Transverse colon (tissue), 4 donors: ENCODE measurements around the gene ADAM22. TPM values are rescaled to one million over a fixed set of nuclear protein-coding genes. Genes with fewer than 3 reads are reported as not detected.
A peak's percentile ranks its signal among the peaks of the same experiment; 100 is the strongest.

Experiments
- DNase-seq: peaks from one replicate; pipeline ENCODE4 v3.0.0-alpha.2; 2019
- H3K27ac ChIP-seq, 4 donors: fragments of 200-600 bp; sonication (generic); 2 replicates each; pipeline ENCODE4 v1.5.1; 2016 to 2018; ENCODE audit warnings: inconsistent platforms in 4 of 4
- H3K27me3 ChIP-seq: fragments of 200-600 bp; sonication (generic); 2 replicates; pipeline ENCODE4 v1.5.1; 2017; ENCODE audit warnings: inconsistent platforms
- H3K36me3 ChIP-seq, 4 donors: fragments of 200-600 bp; sonication (generic); 2 replicates each; pipeline ENCODE4 v1.5.1; 2017 to 2019; ENCODE audit warnings: inconsistent platforms in 4 of 4
- H3K4me1 ChIP-seq, 4 donors: fragments of 200-600 bp; sonication (generic); 2 replicates each; pipeline ENCODE4 v1.5.1; 2017 to 2020; ENCODE audit warnings: inconsistent platforms in 4 of 4
- H3K4me3 ChIP-seq, 4 donors: fragments of 200-600 bp; sonication (generic); 1 replicate in 1 of 4; 2 replicates in 3 of 4; pipeline versions ENCODE4 v1.5.1 to v1.6.1; 2017 to 2019; ENCODE audit warnings: inconsistent platforms in 4 of 4
- H3K9me3 ChIP-seq, 2 donors: fragments of 200-600 bp; sonication (generic); 2 replicates each; pipeline ENCODE4 v1.5.1; 2017 to 2019; ENCODE audit warnings: inconsistent platforms in 2 of 2
- CTCF ChIP-seq, 5 experiments: fragments of 200-600 bp in 3 of 5; fragments of 450-650 bp in 2 of 5; sonication (generic) in 3 of 5; IDR thresholded peaks; 1 replicate in 2 of 5; 2 replicates in 3 of 5; pipeline ENCODE4 v1.5.1; 2016 to 2017; ENCODE audit warnings: antibody characterized with exemption in 5 of 5, inconsistent platforms in 3 of 5, mild to moderate bottlenecking in 2 of 5, moderate library complexity in 1 of 5
- EP300 ChIP-seq: sonication (generic); formaldehyde crosslinking; IDR thresholded peaks from one replicate; pipeline ENCODE4 v1.6.1; 2017; ENCODE audit warnings: antibody characterized with exemption, low read depth
- POLR2A ChIP-seq: fragments of 450-650 bp; IDR thresholded peaks from one replicate; pipeline ENCODE4 v1.6.1; 2016; ENCODE audit warnings: antibody characterized with exemption, mild to moderate bottlenecking, moderate library complexity
- POLR2AphosphoS5 ChIP-seq, 3 donors: sonication (generic); formaldehyde crosslinking; IDR thresholded peaks; one replicate each; pipeline ENCODE4 v1.6.1; 2016; ENCODE audit warnings: antibody characterized with exemption in 3 of 3
- WGBS, 2 donors: methylation state at CpG; one replicate each; pipeline ENCODE4 v1.1.5; 2018; ENCODE audit warnings: low coverage in 1 of 2; 5-methylcytosine and 5-hydroxymethylcytosine counted together
- in situ Hi-C, 4 donors: fragments of 200-750 bp; cut with MboI; loops; one replicate each; pipeline versions ENCODE4 v1.15.0 to v1.15.1; 2017; ENCODE audit warnings: low sequenced_read_pairs in 3 of 4, low pct_ligation_motif_present in 1 of 4, low pct_unique_long_range_greater_than_20kb in 1 of 4
- intact Hi-C: fragments of 100-400 bp; cut with DNase I; formaldehyde crosslinking; loops from one replicate; pipeline ENCODE4 v1.15.1; 2023; ENCODE audit warnings: low total_unique reads
- total RNA-seq, 4 donors: library from RNA; depleted of rRNA; stranded (reverse); fragments of >200 nt; gene quantifications; one replicate each; pipeline ENCODE4 v1.1.0, GENCODE V29; 2016

ADAM22 gene
- total RNA-seq, 4 donors from 2014 or later, result 3.8 to 17.3 (median 6.0) TPM

GRCh38 chr7:88127637-88128290 is 193.7 kb downstream of the ADAM22 start:
- Histone ChIP-seq H3K9me3 (no peaks in the 10 kb centered on the region), H3K4me3 (peak overlapping the region in 1 of 4 donors; percentile 23), H3K27me3 (no peaks in the 10 kb centered on the region), H3K36me3 (no peaks in the 10 kb centered on the region), H3K4me1 (peaks cover 0 to 6% (median 2%) of the 10 kb centered on the region in 4 donors), H3K27ac (peak overlapping the region; percentile 51 to 63 (median 62))
- in situ Hi-C loops (no loop called here), intact Hi-C loops (no loop called here)
- no peak for TF ChIP-seq POLR2A
- no peak for DNase-seq
- WGBS, 2 donors, result 37 to 39% methylated on average over 6 to 7 of the region's 7 CpGs

- Histone ChIP-seq H3K4me3 (no peak overlapping the region), H3K27ac (no peak overlapping the region), H3K36me3 (no peaks in the 10 kb centered on the region), H3K4me1 (peaks cover 0 to 6% (median 2%) of the 10 kb centered on the region in 4 donors), H3K27me3 (no peaks in the 10 kb centered on the region), H3K9me3 (no peaks in the 10 kb centered on the region)
- in situ Hi-C loops (no loop called here), intact Hi-C loops (no loop called here)
- 79 to 93% methylated on average over 4 of the region's 4 CpGs for WGBS, 2 donors
- no peak for DNase-seq
- TF ChIP-seq POLR2A, result no peak
- TF ChIP-seq EP300, result no peak
- no peak for TF ChIP-seq CTCF (IDR thresholded peaks at IDR 0.05)
- TF ChIP-seq POLR2AphosphoS5 (IDR thresholded peaks at IDR 0.05), result no peak
Measured at GRCh38 chr7:88132725-88133124, 198.7 kb downstream of the ADAM22 start.

GRCh38 chr7:88140947-88141346 is 206.9 kb downstream of the ADAM22 start:
- Histone ChIP-seq H3K4me1 (peaks cover 0 to 8% (median 3%) of the 10 kb centered on the region in 4 donors), H3K27me3 (no peaks in the 10 kb centered on the region), H3K36me3 (no peaks in the 10 kb centered on the region), H3K4me3 (no peak overlapping the region), H3K9me3 (no peaks in the 10 kb centered on the region), H3K27ac (no peak overlapping the region)
- peak; percentile 25 for DNase-seq
- intact Hi-C loops (no loop called here), in situ Hi-C loops (no loop called here)
- 27 to 37% methylated on average over 2 of the region's 2 CpGs for WGBS, 2 donors
- TF ChIP-seq CTCF (IDR thresholded peaks at IDR 0.05) (no peak), POLR2A (no peak), EP300 (no peak), POLR2AphosphoS5 (IDR thresholded peaks at IDR 0.05) (no peak)

- Histone ChIP-seq H3K4me3 (no peak overlapping the region), H3K27me3 (no peaks in the 10 kb centered on the region), H3K4me1 (peaks cover 0 to 8% (median 4%) of the 10 kb centered on the region in 4 donors), H3K36me3 (no peaks in the 10 kb centered on the region), H3K9me3 (no peaks in the 10 kb centered on the region), H3K27ac (no peak overlapping the region)
- 88 to 97% methylated on average over 2 of the region's 2 CpGs for WGBS, 2 donors
- in situ Hi-C loops, result no loop called here
- DNase-seq, result no peak
- intact Hi-C loops, result no loop called here
- TF ChIP-seq POLR2A (no peak), POLR2AphosphoS5 (IDR thresholded peaks at IDR 0.05) (no peak)
Measured at GRCh38 chr7:88141479-88141878, 207.4 kb downstream of the ADAM22 start.

- Histone ChIP-seq H3K4me1 (peaks cover 0 to 8% (median 5%) of the 10 kb centered on the region in 4 donors), H3K4me3 (no peak overlapping the region), H3K27ac (no peak overlapping the region), H3K27me3 (no peaks in the 10 kb centered on the region), H3K36me3 (no peaks in the 10 kb centered on the region), H3K9me3 (no peaks in the 10 kb centered on the region)
- no peak for TF ChIP-seq EP300
- TF ChIP-seq CTCF (IDR thresholded peaks at IDR 0.05), result no peak
- no peak for TF ChIP-seq POLR2AphosphoS5 (IDR thresholded peaks at IDR 0.05)
- TF ChIP-seq POLR2A, result no peak
- intact Hi-C loops (no loop called here), in situ Hi-C loops (no loop called here)
- 83 to 93% methylated on average over 1 of the region's 1 CpG for WGBS, 2 donors
- DNase-seq, result no peak
Measured at GRCh38 chr7:88141953-88142352, 207.9 kb downstream of the ADAM22 start.
